GM12878 (cell line): ENCODE data around the gene LOXL3. TPM values are rescaled to one million over a fixed set of nuclear protein-coding genes. Genes with fewer than 3 reads are reported as not detected.

ENCODE experiments used
- ATAC-seq: fragments of 200-7000 bp; cut with Tn5 transposase; 3 replicates; pipeline ENCODE4 v1.9.1; 2020; ENCODE audit warnings: mild to moderate bottlenecking, moderate library complexity
- BruUV-seq: library from RNA; stranded (reverse); fragments of 400-500 nt; replicated peaks from 2 replicates; lab custom pipeline; 2021; lab: Mats Ljungman, UMichigan
- CTCF ChIA-PET: fragments of 300-600 bp; sonication (Branson Sonifier 250); formaldehyde crosslinking; extraction: SDS; loops from one replicate; lab custom pipeline; 2021; ENCODE audit warnings: inconsistent platforms; lab: Yijun Ruan, JAX
- POLR2A ChIA-PET: fragments of 350-600 bp; formaldehyde crosslinking; extraction: SDS; loops from one replicate; lab custom pipeline; 2021; ENCODE audit warnings: inconsistent platforms; lab: Charles Lee
- RAD21 ChIA-PET: fragments of 300-600 bp; sonication (Branson Sonifier 250); formaldehyde crosslinking; loops from one replicate; lab custom pipeline; 2023; ENCODE audit warnings: antibody characterized with exemption; ENCODE audit not compliant: unreplicated experiment; lab: Charles Lee
- SMC1A ChIA-PET: fragments of 300-600 bp; sonication (Branson Sonifier 250); formaldehyde crosslinking; loops from one replicate; lab custom pipeline; 2023; ENCODE audit not compliant: unreplicated experiment, uncharacterized antibody; lab: Charles Lee
- DNase-seq: peaks from one replicate; pipeline ENCODE4 v3.0.0-alpha.2; 2011; ENCODE audit warnings: low read depth, low spot score
- FAIRE-seq: peaks from 3 replicates; lab custom pipeline; 2011; peaks lifted over from hg19 to GRCh38; lab: Jason Lieb, UNC
- H2AFZ ChIP-seq: 2 replicates; pipeline ENCODE4 v1.6.0; 2011; ENCODE audit warnings: low read depth, low read length, control low read depth; ENCODE audit not compliant: control insufficient read depth
- H3K27ac ChIP-seq: 2 replicates; pipeline ENCODE4 v1.5.1; 2011; ENCODE audit warnings: control low read depth; ENCODE audit not compliant: control insufficient read depth, insufficient read depth
- H3K27me3 ChIP-seq, 2 experiments: replicated peaks in 1 of 2; 2 replicates each; pipeline versions ENCODE4 v1.6.0 to v1.6.1; 2011; ENCODE audit warnings: low read length in 1 of 2; ENCODE audit not compliant: control insufficient read depth in 2 of 2, insufficient read depth in 2 of 2
- H3K36me3 ChIP-seq, 2 experiments: 2 replicates each; pipeline ENCODE4 v1.5.1; 2011; ENCODE audit warnings: low read length in 1 of 2; ENCODE audit not compliant: control insufficient read depth in 2 of 2, insufficient read depth in 2 of 2
- H3K4me1 ChIP-seq: 2 replicates; pipeline ENCODE4 v1.6.1; 2011; ENCODE audit warnings: mild to moderate bottlenecking, low read length, moderate library complexity, mixed read lengths; ENCODE audit not compliant: control insufficient read depth, insufficient read depth
- H3K4me2 ChIP-seq: 2 replicates; pipeline ENCODE4 v1.6.0; 2011; ENCODE audit warnings: control low read depth; ENCODE audit not compliant: control insufficient read depth, insufficient read depth
- H3K4me3 ChIP-seq: fragments of 200-600 bp; sonication (generic); 2 replicates; pipeline ENCODE4 v1.5.1; 2016
- H3K79me2 ChIP-seq: 2 replicates; pipeline ENCODE4 v1.6.0; 2011; ENCODE audit warnings: low read length; ENCODE audit not compliant: control insufficient read depth, insufficient read depth
- H3K9ac ChIP-seq: 2 replicates; pipeline ENCODE4 v1.8.0; 2011; ENCODE audit warnings: low read length, control low read depth, mixed read lengths; ENCODE audit not compliant: control insufficient read depth, insufficient read depth
- H3K9me3 ChIP-seq: replicated peaks from 3 replicates; pipeline ENCODE4 v1.5.1; 2011; ENCODE audit warnings: mild to moderate bottlenecking, low read length; ENCODE audit not compliant: control insufficient read depth, insufficient read depth
- H4K20me1 ChIP-seq: 2 replicates; pipeline ENCODE4 v1.6.0; 2011; ENCODE audit not compliant: control insufficient read depth, insufficient read depth
- BACH1 ChIP-seq: fragments of 450-650 bp; IDR thresholded peaks from 2 replicates; pipeline ENCODE4 v1.6.1; 2017; ENCODE audit warnings: mild to moderate bottlenecking, borderline replicate concordance
- BCL3 ChIP-seq: IDR thresholded peaks from 2 replicates; pipeline ENCODE4 v1.6.1; 2011; ENCODE audit warnings: borderline replicate concordance, low read depth, mild to moderate bottlenecking, moderate library complexity, low read length; ENCODE audit not compliant: insufficient read depth, poor library complexity, severe bottlenecking
- CHD2 ChIP-seq: IDR thresholded peaks from 2 replicates; pipeline ENCODE4 v1.6.1; 2011; ENCODE audit warnings: low read depth, low read length, improper control_type of control experiment, borderline replicate concordance
- FOS ChIP-seq: IDR thresholded peaks from 3 replicates; pipeline ENCODE4 v1.6.1; 2011; ENCODE audit warnings: borderline replicate concordance; ENCODE audit not compliant: insufficient read length; ENCODE audit errors: extremely low read depth
- HDAC2 ChIP-seq: fragments of 200-600 bp; sonication (generic); IDR thresholded peaks from 2 replicates; pipeline ENCODE4 v1.6.1; 2017
- PKNOX1 ChIP-seq: fragments of 450-650 bp; IDR thresholded peaks from 2 replicates; pipeline ENCODE4 v1.6.1; 2016; ENCODE audit warnings: mild to moderate bottlenecking
- PML ChIP-seq: IDR thresholded peaks from 2 replicates; pipeline ENCODE4 v1.6.1; 2012; ENCODE audit warnings: low read length, inconsistent platforms
- RAD51 ChIP-seq: fragments of 450-650 bp; IDR thresholded peaks from 2 replicates; pipeline ENCODE4 v1.6.1; 2016; ENCODE audit warnings: moderate library complexity, mild to moderate bottlenecking, inconsistent platforms
- RBBP5 ChIP-seq: fragments of 200-600 bp; sonication (generic); conservative IDR thresholded peaks from 2 replicates; pipeline ENCODE4 v1.6.1; 2016
- RELB ChIP-seq: fragments of 450-650 bp; IDR thresholded peaks from 2 replicates; pipeline ENCODE4 v1.6.1; 2017; ENCODE audit warnings: low read depth, mild to moderate bottlenecking, moderate library complexity
- TCF3 ChIP-seq: IDR thresholded peaks from 2 replicates; pipeline ENCODE4 v1.6.1; 2012; ENCODE audit warnings: low read depth, mild to moderate bottlenecking, low read length, borderline replicate concordance; ENCODE audit not compliant: insufficient read depth
- ZBTB33 ChIP-seq: fragments of 450-650 bp; IDR thresholded peaks from 2 replicates; pipeline ENCODE4 v1.6.1; 2017; ENCODE audit warnings: mild to moderate bottlenecking
- ZNF207 ChIP-seq: fragments of 450-650 bp; IDR thresholded peaks from 2 replicates; pipeline ENCODE4 v1.6.1; 2014; ENCODE audit warnings: antibody characterized with exemption, mild to moderate bottlenecking, borderline replicate concordance
- ZNF622 ChIP-seq: fragments of 450-650 bp; IDR thresholded peaks from 2 replicates; pipeline ENCODE4 v1.6.1; 2017; ENCODE audit warnings: mild to moderate bottlenecking, inconsistent platforms
- ZZZ3 ChIP-seq: IDR thresholded peaks from 2 replicates; pipeline ENCODE4 v1.6.1; 2011; ENCODE audit warnings: low read depth; ENCODE audit not compliant: control insufficient read depth, insufficient read length
- WGBS: methylation state at CpG from one replicate; pipeline ENCODE4 v1.1.6; 2016; ENCODE audit warnings: low lambda C conversion rate; ENCODE audit not compliant: insufficient replicate concordance, insufficient coverage; ENCODE audit errors: missing lambda C conversion rate; 5-methylcytosine and 5-hydroxymethylcytosine counted together
- in situ Hi-C: fragments of 300-500 bp; cut with MboI; formaldehyde crosslinking; loops from 9 replicates; pipeline ENCODE4 v1.14.3; 2018; ENCODE audit warnings: mixed read lengths
- intact Hi-C: fragments of 100-400 bp; cut with micrococcal nuclease; formaldehyde crosslinking; loops from one replicate; pipeline ENCODE4 v1.14.2; 2022; ENCODE audit not compliant: unreplicated experiment
- polyA plus RNA-seq, 11 experiments: library from polyadenylated mRNA; depleted of rRNA in 4 of 11; unstranded in 6 of 11; stranded (reverse) in 5 of 11; fragments of >200 nt; fragmentation: Nextera tagmentation in 4 of 11; fragmentation: Illumina TruSeq in 1 of 11; extraction: Ambion mirVana in 4 of 11; extraction: Trizol in 1 of 11; gene quantifications; 1 replicate in 1 of 11; 2 replicates in 10 of 11; pipeline versions ENCODE4 v1.2.1 to v1.2.3, GENCODE V29; 2011 to 2016; ENCODE audit warnings: inconsistent platforms in 2 of 11, missing spikeins in 2 of 11, low read depth in 1 of 11
- total RNA-seq, 4 experiments: library from RNA; depleted of rRNA in 3 of 4; stranded (reverse); fragments of >200 nt in 3 of 4; fragmentation: Illumina TruSeq in 1 of 4; extraction: Trizol in 1 of 4; gene quantifications; 2 replicates each; pipeline versions ENCODE4 v1.2.1 to v1.2.3, GENCODE V29; 2013 to 2021

The LOXL3 gene
- total and polyA plus RNA-seq, 10 of the 15 experiments (the other 5 are each of a cell fraction or from before 2014, with no cell fraction given) = 6.2 to 40.9 (median 23.3) TPM

GRCh38 chr2:74527741-74528140 lies 26.0 kb downstream of the LOXL3 start:
- Histone ChIP-seq H2AFZ (no peak overlapping the region), H4K20me1 (no peaks in the 10 kb centered on the region), H3K27ac (no peak overlapping the region), H3K4me3 (peak overlapping the region; percentile 84; the same call in 1 of the 2 replicates), H3K9ac (no peak overlapping the region), H3K79me2 (peaks cover 50% of the 10 kb centered on the region), H3K36me3 (peaks cover 13 to 29% of the 10 kb centered on the region in 2 experiments), H3K9me3 (no peaks in the 10 kb centered on the region), H3K4me2 (peak overlapping the region; percentile 88), H3K4me1 (peaks cover 33% of the 10 kb centered on the region)
- no peak for ATAC-seq
- TSS peak; percentile 78 for BruUV-seq
- intact Hi-C loops = no loop called here
- WGBS = 95% methylated on average over 9 of the region's 9 CpGs
- SMC1A ChIA-PET = interaction anchor here (1.7 to 9.9 kb wide), 3 partner anchors 19 to 59 kb away, joined by 7 to 208 read pairs (median 52); partner anchors contain the start of gene PCGF1
- FAIRE-seq = no peak
- POLR2A ChIA-PET = interaction anchor here (0.7 to 2.6 kb wide), 3 partner anchors 24 to 59 kb away, joined by 3 to 10 read pairs (median 3); partner anchors contain the start of genes CCDC142 and TTC31
- RAD21 ChIA-PET = interaction anchor here (7.5 kb wide), 1 partner anchor 59 kb away, joined by 158 read pairs; no protein-coding TSS in a partner anchor
- no peak for DNase-seq
- in situ Hi-C loops = no loop called here
- CTCF ChIA-PET = interaction anchor here (1.5 to 10.4 kb wide), 4 partner anchors 18 to 59 kb away, joined by 4 to 226 read pairs (median 116); partner anchors contain the start of gene PCGF1
- TF ChIP-seq BCL3 (no peak), CHD2 (no peak), ZNF207 (no peak), PKNOX1 (no peak), FOS (no peak), RBBP5 (no peak), PML (no peak), ZZZ3 (no peak), HDAC2 (no peak), RAD51 (no peak), ZNF622 (no peak), RELB (no peak), TCF3 (no peak), BACH1 (no peak), ZBTB33 (no peak)
- TF ChIP-seq, all 136 proteins: peak for 0
- no peaks in the 10 kb centered on the region for H3K27me3 ChIP-seq
